Measurements from ENCODE around the gene GPX3.

DNA sequence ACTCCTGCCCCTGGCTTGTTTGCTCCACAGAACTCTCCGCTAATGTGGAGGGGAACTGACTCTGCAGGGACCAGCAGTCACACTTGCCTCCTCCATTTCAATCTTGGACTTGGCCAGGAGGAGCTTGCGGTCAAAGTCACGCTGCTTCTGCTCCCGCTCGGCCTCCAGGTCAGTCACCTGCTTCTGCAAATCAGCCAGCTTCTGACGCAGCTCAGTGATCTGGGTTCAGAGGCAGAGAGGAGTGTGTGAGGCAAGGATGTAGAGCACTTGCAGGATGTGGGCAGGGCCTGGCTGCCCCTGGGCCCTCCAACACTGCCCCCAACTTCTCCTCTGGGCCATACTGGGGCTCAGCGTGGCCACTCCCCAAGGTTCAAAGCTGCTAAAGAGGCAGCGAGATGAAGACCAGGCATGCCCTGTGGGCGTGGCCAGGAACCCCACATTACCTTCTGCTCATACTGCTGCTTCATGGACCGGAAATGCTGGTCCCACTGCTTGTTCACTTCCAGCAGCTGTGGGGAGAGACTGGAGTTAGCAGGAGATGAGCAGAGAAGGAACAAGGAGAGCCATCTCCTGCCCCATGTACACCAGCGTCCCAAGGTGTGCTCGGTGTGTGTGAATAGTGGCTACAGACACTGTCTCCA, 22.2 kb downstream of the GPX3 start:
- no peak for TF ChIP-seq CTCF (IDR thresholded peaks at IDR 0.05; ENCODE audit: poor library complexity)
- no peak for TF ChIP-seq EZH2 (IDR thresholded peaks at IDR 0.05; ENCODE audit: borderline replicate concordance)
- TF ChIP-seq EZH2phosphoT487 (IDR thresholded peaks at IDR 0.05; ENCODE audit: low read depth, severe bottlenecking, unreplicated experiment) = no peak

Data from hepatocyte (in vitro differentiated cells).